Activated CD4-positive, CD25-positive, alpha-beta regulatory T cell treated with anti-CD3 and anti-CD28 coated beads, Interleukin-2, amount 50 U/mL, for 24 hours (primary cell): ENCODE results near the gene PRR29.

Experiments used
- ATAC-seq, 2 donors: fragments of 150-1000 bp; cut with Tn5 transposase; one replicate each; pipeline ENCODE4 v1.10.0; 2021; ENCODE audit warnings: mild to moderate bottlenecking in 1 of 2, moderate library complexity in 1 of 2

The PRR29 gene

GRCh38 chr17:64048805-64049204 is 50.7 kb downstream of the PRR29 start:
- no peak for ATAC-seq

GRCh38 chr17:64051153-64051552 is 53.0 kb downstream of the PRR29 start:
- ATAC-seq: peak; percentile 97 to 100

- ATAC-seq: no peak
Measured at GRCh38 chr17:64053101-64053500, 55.0 kb downstream of the PRR29 start.
